ENCODE measurements around the gene TMIE. TPM values are rescaled to one million over a fixed set of nuclear protein-coding genes. Genes with fewer than 3 reads are reported as not detected.
A peak's percentile ranks its signal among the peaks of the same experiment; 100 is the strongest.

Gene TMIE
- total and polyA plus RNA-seq, 7 donors, result 0.63 to 1.8 (median 1.3) TPM; not detected in 3

GRCh38 chr3:46676601-46677410 lies 24.4 kb upstream of the TMIE start:
- H3K9me3 ChIP-seq, result no peaks in the 10 kb centered on the region
- TF ChIP-seq POLR2AphosphoS5 (IDR thresholded peaks at IDR 0.05), result no peak
- TF ChIP-seq CTCF (IDR thresholded peaks at IDR 0.05), result no peak
- TF ChIP-seq EP300 (IDR thresholded peaks at IDR 0.05), result no peak
- TF ChIP-seq POLR2A (IDR thresholded peaks at IDR 0.05), result no peak
- no peak overlapping the region for H3K27ac ChIP-seq
- intact Hi-C loops (cut with DNase I), result no loop called here
- H3K4me3 ChIP-seq, result no peak overlapping the region
- H3K27me3 ChIP-seq, result no peaks in the 10 kb centered on the region
- WGBS, 2 donors, result 82 to 84% methylated on average over 16 of the region's 16 CpGs
- no peaks in the 10 kb centered on the region for H3K36me3 ChIP-seq
- DNase-seq, result peak; percentile 61
- no peaks in the 10 kb centered on the region for H3K4me1 ChIP-seq

GRCh38 chr3:46677411-46677726 lies 23.8 kb upstream of the TMIE start:
- H3K27ac ChIP-seq, result no peak overlapping the region
- no peaks in the 10 kb centered on the region for H3K36me3 ChIP-seq
- peak; percentile 64 for DNase-seq
- H3K4me3 ChIP-seq, result no peak overlapping the region
- WGBS, 2 donors, result 77 to 80% methylated on average over 6 of the region's 6 CpGs
- H3K4me1 ChIP-seq, result no peaks in the 10 kb centered on the region
- no peaks in the 10 kb centered on the region for H3K27me3 ChIP-seq
- TF ChIP-seq POLR2A (IDR thresholded peaks at IDR 0.05) (no peak), EP300 (IDR thresholded peaks at IDR 0.05) (no peak), CTCF (IDR thresholded peaks at IDR 0.05) (no peak), POLR2AphosphoS5 (IDR thresholded peaks at IDR 0.05) (no peak)
- intact Hi-C loops (cut with DNase I), result no loop called here
- H3K9me3 ChIP-seq, result no peaks in the 10 kb centered on the region

GRCh38 chr3:46678280-46678679 lies 22.9 kb upstream of the TMIE start:
- H3K4me3 ChIP-seq, result no peak overlapping the region
- 94 to 96% methylated on average over 6 of the region's 6 CpGs for WGBS, 2 donors
- DNase-seq, result no peak
- H3K4me1 ChIP-seq, result no peaks in the 10 kb centered on the region
- no peaks in the 10 kb centered on the region for H3K36me3 ChIP-seq
- H3K27ac ChIP-seq, result no peak overlapping the region
- H3K27me3 ChIP-seq, result no peaks in the 10 kb centered on the region
- intact Hi-C loops (cut with DNase I), result no loop called here
- TF ChIP-seq CTCF (IDR thresholded peaks at IDR 0.05), result no peak
- TF ChIP-seq EP300 (IDR thresholded peaks at IDR 0.05), result no peak
- H3K9me3 ChIP-seq, result no peaks in the 10 kb centered on the region

GRCh38 chr3:46679681-46680080 lies 21.5 kb upstream of the TMIE start:
- no peak for DNase-seq
- TF ChIP-seq CTCF (IDR thresholded peaks at IDR 0.05) (no peak), EP300 (IDR thresholded peaks at IDR 0.05) (no peak), POLR2A (IDR thresholded peaks at IDR 0.05) (no peak), POLR2AphosphoS5 (IDR thresholded peaks at IDR 0.05) (no peak)
- intact Hi-C loops (cut with DNase I), result no loop called here
- Histone ChIP-seq H3K36me3 (no peaks in the 10 kb centered on the region), H3K27ac (no peak overlapping the region), H3K4me3 (no peak overlapping the region), H3K4me1 (no peaks in the 10 kb centered on the region), H3K9me3 (no peaks in the 10 kb centered on the region), H3K27me3 (no peaks in the 10 kb centered on the region)
- 87% methylated on average over 5 of the region's 5 CpGs for WGBS, 2 donors

- 91 to 93% methylated on average over 9 of the region's 9 CpGs for WGBS, 2 donors
- TF ChIP-seq EP300 (IDR thresholded peaks at IDR 0.05), result no peak
- no peak for TF ChIP-seq POLR2A (IDR thresholded peaks at IDR 0.05)
- TF ChIP-seq POLR2AphosphoS5 (IDR thresholded peaks at IDR 0.05), result no peak
- no peak for TF ChIP-seq CTCF (IDR thresholded peaks at IDR 0.05)
- Histone ChIP-seq H3K36me3 (no peaks in the 10 kb centered on the region), H3K27me3 (no peaks in the 10 kb centered on the region), H3K9me3 (no peaks in the 10 kb centered on the region), H3K4me3 (no peak overlapping the region), H3K27ac (no peak overlapping the region), H3K4me1 (no peaks in the 10 kb centered on the region)
- intact Hi-C loops (cut with DNase I), result no loop called here
- DNase-seq, result peak; percentile 60
Measured at GRCh38 chr3:46680298-46680826, 20.8 kb upstream of the TMIE start.
